ENCODE measurements around the gene CD58.

CD58 gene

GRCh38 chr1:116572771-116573430 is 2.1 kb upstream of the CD58 start:
- no peak for TF ChIP-seq FOXP2 (optimal IDR thresholded peaks at IDR 0.05; ENCODE audit: borderline replicate concordance, extremely low read depth, extremely low read length, insufficient read depth)
- no peak for TF ChIP-seq SIN3A (IDR thresholded peaks at IDR 0.05; ENCODE audit: borderline replicate concordance, insufficient read depth, low read length)
- TF ChIP-seq REST (IDR thresholded peaks at IDR 0.05; ENCODE audit: insufficient read depth in 1 of 2, low read depth in 2 of 2, low read length in 2 of 2), result no peak
- no peak for TF ChIP-seq POLR2AphosphoS5 (IDR thresholded peaks at IDR 0.05; ENCODE audit: low read depth, low read length)
- TF ChIP-seq TAF1 (IDR thresholded peaks at IDR 0.05; ENCODE audit: borderline replicate concordance, insufficient read depth, low read length), result no peak

GRCh38 chr1:116572099-116572498 is 1.3 kb upstream of the CD58 start:
- no peak for TF ChIP-seq TAF1 (IDR thresholded peaks at IDR 0.05; ENCODE audit: borderline replicate concordance, insufficient read depth, low read length)

GRCh38 chr1:116571215-116571919 is 541 bp upstream of the CD58 start:
- TF ChIP-seq REST (IDR thresholded peaks at IDR 0.05; ENCODE audit: insufficient read depth in 1 of 2, low read depth in 2 of 2, low read length in 2 of 2) (0 out of 4 replicates have a peak, but pooled peaks of 1 of the 2 experiments have one; percentile 27), FOXP2 (optimal IDR thresholded peaks at IDR 0.05; ENCODE audit: borderline replicate concordance, extremely low read depth, extremely low read length, insufficient read depth) (no peak)

GRCh38 chr1:116569776-116570357 is 959 bp downstream of the CD58 start:
- no peak for TF ChIP-seq FOXP2 (optimal IDR thresholded peaks at IDR 0.05; ENCODE audit: borderline replicate concordance, extremely low read depth, extremely low read length, insufficient read depth)
- no peak for TF ChIP-seq POLR2AphosphoS5 (IDR thresholded peaks at IDR 0.05; ENCODE audit: low read depth, low read length)
- TF ChIP-seq REST (IDR thresholded peaks at IDR 0.05; ENCODE audit: insufficient read depth in 1 of 2, low read depth in 2 of 2, low read length in 2 of 2), result no peak
- TF ChIP-seq SIN3A (IDR thresholded peaks at IDR 0.05; ENCODE audit: borderline replicate concordance, insufficient read depth, low read length), result no peak
- no peak for TF ChIP-seq TAF1 (IDR thresholded peaks at IDR 0.05; ENCODE audit: borderline replicate concordance, insufficient read depth, low read length)

- TF ChIP-seq SIN3A (IDR thresholded peaks at IDR 0.05; ENCODE audit: borderline replicate concordance, insufficient read depth, low read length) (no peak), FOXP2 (optimal IDR thresholded peaks at IDR 0.05; ENCODE audit: borderline replicate concordance, extremely low read depth, extremely low read length, insufficient read depth) (no peak), REST (IDR thresholded peaks at IDR 0.05; ENCODE audit: insufficient read depth in 1 of 2, low read depth in 2 of 2, low read length in 2 of 2) (no peak), POLR2AphosphoS5 (IDR thresholded peaks at IDR 0.05; ENCODE audit: low read depth, low read length) (no peak), TAF1 (IDR thresholded peaks at IDR 0.05; ENCODE audit: borderline replicate concordance, insufficient read depth, low read length) (no peak)
These were observed 1.5 kb downstream of the CD58 start for GRCh38 chr1:116569381-116569670.
